ENCODE measurements around the gene ATP6AP1. TPM values are rescaled to one million over a fixed set of nuclear protein-coding genes. Genes with fewer than 3 reads are reported as not detected.

Gene ATP6AP1
- total and polyA plus RNA-seq, 2 donors (not counting 3 experiments of a cell fraction or from before 2014, with no cell fraction given), result 145 to 322 TPM

DNA sequence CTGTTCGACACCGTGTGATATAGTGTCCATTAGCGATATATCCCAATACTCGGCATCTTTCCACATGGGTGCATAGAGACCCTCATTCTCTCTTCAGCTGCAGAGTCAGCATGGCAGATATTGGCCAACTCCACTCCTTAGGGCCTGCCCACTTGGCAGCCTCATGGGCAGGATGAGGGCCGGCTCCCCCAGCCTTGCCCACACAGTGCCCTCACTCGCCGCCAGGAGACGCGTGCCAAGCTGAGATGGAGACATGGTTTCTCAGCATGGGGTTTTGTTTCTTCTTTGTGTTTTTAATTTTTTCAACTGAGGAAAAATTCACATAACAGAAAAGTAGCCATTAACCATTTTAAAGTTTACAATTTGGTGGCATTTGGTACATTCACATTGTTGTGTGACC lies 24.3 kb downstream of the ATP6AP1 start:
- ChIA-PET CTCF (no interaction called here), POLR2A (no interaction called here)
- H3K4me3 ChIP-seq (replicated peaks in 1 of 3; ENCODE audit: insufficient read depth in 1 of 3, low read depth in 1 of 3, low read length in 3 of 3), result no peak overlapping the region
- H2AFZ ChIP-seq (ENCODE audit: low read depth, low read length), result no peak overlapping the region
- H3K9me3 ChIP-seq (replicated peaks; ENCODE audit: control insufficient read depth, insufficient read depth, low read length), result no peaks in the 10 kb centered on the region
- dilution Hi-C loops (cut with MboI; ENCODE audit: extremely low pct_ligation_motif_present, low sequenced_read_pairs), result no loop called here
- no peaks in the 10 kb centered on the region for H4K20me1 ChIP-seq (replicated peaks; ENCODE audit: control insufficient read depth, extremely low read depth, insufficient read depth, low read length)
- TF ChIP-seq CTCF (IDR thresholded peaks at IDR 0.05; ENCODE audit: extremely low read depth in 1 of 2, insufficient read depth in 1 of 2, low read depth in 1 of 2, low read length in 2 of 2), result no peak
- no peak for TF ChIP-seq POLR2AphosphoS5 (IDR thresholded peaks at IDR 0.05; ENCODE audit: insufficient read depth, low read depth, low read length)
- TF ChIP-seq GATA2 (IDR thresholded peaks at IDR 0.05; ENCODE audit: insufficient read depth, insufficient read length, low read depth, low read length), result no peak
- no peak for TF ChIP-seq MYC (IDR thresholded peaks at IDR 0.05; ENCODE audit: low read depth, low read length)
- TF ChIP-seq FOS (IDR thresholded peaks at IDR 0.05; ENCODE audit: borderline replicate concordance, insufficient read depth, low read length), result no peak
- no peak for TF ChIP-seq JUN (IDR thresholded peaks at IDR 0.05; ENCODE audit: borderline replicate concordance, insufficient read depth, insufficient read length, low read depth)
- no peak for TF ChIP-seq POLR2A (IDR thresholded peaks at IDR 0.05; ENCODE audit: low read depth, low read length)
- TF ChIP-seq MAX (IDR thresholded peaks at IDR 0.05; ENCODE audit: insufficient read depth, insufficient read length), result no peak
- no peak for TF ChIP-seq EZH2 (IDR thresholded peaks at IDR 0.05; ENCODE audit: borderline replicate concordance, low read depth, low read length, severe bottlenecking)
- BruUV-seq (replicated peaks), result no TSS peak
- no peak overlapping the region for H3K9ac ChIP-seq (replicated peaks; ENCODE audit: extremely low read depth, insufficient read depth, low read length)
- no peak for DNase-seq (ENCODE audit: low read depth, low spot score)
- FAIRE-seq, result no peak
- no peak overlapping the region for H3K4me2 ChIP-seq (ENCODE audit: insufficient read depth, low read length)
- H3K27me3 ChIP-seq (ENCODE audit: control insufficient read depth in 2 of 2, insufficient read depth in 2 of 2, low read length in 2 of 2), result no peaks in the 10 kb centered on the region
- H3K9me1 ChIP-seq (replicated peaks; ENCODE audit: control insufficient read depth, extremely low read depth, insufficient read depth, low read length), result no peaks in the 10 kb centered on the region
- H3K4me1 ChIP-seq (ENCODE audit: control insufficient read depth, extremely low read depth, insufficient read depth, low read length), result no peaks in the 10 kb centered on the region
- H3K79me2 ChIP-seq (ENCODE audit: control insufficient read depth, insufficient read depth, low read length), result no peaks in the 10 kb centered on the region
- H3K27ac ChIP-seq (ENCODE audit: insufficient read depth, low read depth, low read length), result no peak overlapping the region
- peaks cover 0 to 22% of the 10 kb centered on the region in 2 experiments for H3K36me3 ChIP-seq (ENCODE audit: control insufficient read depth in 2 of 2, extremely low read depth in 1 of 2, insufficient read depth in 2 of 2, low read length in 2 of 2)
- intact Hi-C loops (cut with micrococcal nuclease), result no loop called here
